GM18526 (cell line): ENCODE results near the gene TTBK2.
A peak's percentile ranks its signal among the peaks of the same experiment; 100 is the strongest.

Source experiments
- POLR2A ChIP-seq: IDR thresholded peaks from 3 replicates; pipeline ENCODE4 v1.6.1; 2011; ENCODE audit not compliant: insufficient read length; ENCODE audit errors: extremely low read depth

TTBK2 gene

DNA sequence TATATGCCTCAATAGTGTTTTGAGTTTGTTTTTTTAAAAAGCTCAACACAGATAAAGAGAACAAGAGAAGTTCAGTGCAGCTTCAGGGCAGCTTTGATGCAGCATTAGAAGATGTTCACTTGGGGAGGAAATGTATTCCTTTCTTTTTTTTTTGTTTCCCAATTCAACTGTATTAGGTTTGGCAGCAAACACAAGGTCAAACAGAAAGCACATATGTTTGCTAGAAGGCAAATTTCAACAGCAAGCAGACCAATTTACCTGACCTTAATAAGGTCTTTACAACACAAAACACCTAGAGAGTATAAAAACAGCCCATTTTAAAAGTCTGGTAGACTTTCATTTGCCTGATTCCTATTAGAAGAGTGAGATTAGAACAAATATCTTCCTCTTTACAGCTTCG, 176.4 kb downstream of the TTBK2 start:
- TF ChIP-seq POLR2A, result no peak

DNA sequence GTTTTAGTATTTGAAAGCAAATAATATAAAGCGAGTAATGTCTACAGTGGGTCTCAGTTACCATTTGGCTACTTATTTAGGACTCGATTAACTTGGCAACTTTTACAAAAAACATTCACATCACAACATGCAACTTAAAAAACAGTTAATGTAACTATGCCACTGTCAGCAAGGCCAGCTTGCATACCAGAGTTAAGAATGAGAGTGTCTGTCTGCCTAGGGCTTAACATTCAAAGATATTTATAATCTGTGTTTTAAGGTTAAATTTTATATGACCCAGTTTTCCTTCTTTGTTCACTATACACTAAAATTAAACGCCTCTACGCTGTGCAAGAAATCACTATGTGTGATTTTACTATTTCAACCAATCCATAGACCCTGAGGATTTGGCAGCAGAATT, 178.4 kb downstream of the TTBK2 start:
- no peak for TF ChIP-seq POLR2A

DNA sequence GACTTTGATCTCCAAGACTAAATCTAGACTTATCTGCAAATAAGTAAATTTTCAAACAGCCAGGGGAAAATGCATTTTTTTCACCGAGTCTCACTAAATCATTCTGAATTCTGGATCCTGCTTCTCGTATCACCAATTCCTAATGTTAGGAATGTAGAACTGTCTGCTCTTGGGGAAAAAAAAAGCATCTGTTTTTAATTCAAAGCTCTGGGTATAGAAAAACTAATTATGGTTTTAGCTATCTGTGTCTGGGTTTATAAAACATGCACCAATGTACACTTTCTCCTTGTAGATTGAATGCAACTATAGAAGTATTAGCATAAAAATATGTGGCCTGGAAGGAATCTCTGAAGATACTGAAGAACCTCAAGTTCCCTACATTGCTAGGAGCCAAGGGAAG, 178.9 kb downstream of the TTBK2 start:
- no peak for TF ChIP-seq POLR2A

- no peak for TF ChIP-seq POLR2A
Observed at GRCh38 chr15:42737529-42738328, 182.8 kb downstream of the TTBK2 start.

GRCh38 chr15:42736793-42737528, 183.6 kb downstream of the TTBK2 start, which contains the start of gene CDAN1:
Gene CDAN1 (minus strand): TSS chr15:42737128. CDS start chr15:42737102, 26 bp downstream.
- TF ChIP-seq POLR2A, result peak; percentile 72

GRCh38 chr15:42736178-42736792, 184.3 kb downstream of the TTBK2 start:
- TF ChIP-seq POLR2A, result no peak

DNA sequence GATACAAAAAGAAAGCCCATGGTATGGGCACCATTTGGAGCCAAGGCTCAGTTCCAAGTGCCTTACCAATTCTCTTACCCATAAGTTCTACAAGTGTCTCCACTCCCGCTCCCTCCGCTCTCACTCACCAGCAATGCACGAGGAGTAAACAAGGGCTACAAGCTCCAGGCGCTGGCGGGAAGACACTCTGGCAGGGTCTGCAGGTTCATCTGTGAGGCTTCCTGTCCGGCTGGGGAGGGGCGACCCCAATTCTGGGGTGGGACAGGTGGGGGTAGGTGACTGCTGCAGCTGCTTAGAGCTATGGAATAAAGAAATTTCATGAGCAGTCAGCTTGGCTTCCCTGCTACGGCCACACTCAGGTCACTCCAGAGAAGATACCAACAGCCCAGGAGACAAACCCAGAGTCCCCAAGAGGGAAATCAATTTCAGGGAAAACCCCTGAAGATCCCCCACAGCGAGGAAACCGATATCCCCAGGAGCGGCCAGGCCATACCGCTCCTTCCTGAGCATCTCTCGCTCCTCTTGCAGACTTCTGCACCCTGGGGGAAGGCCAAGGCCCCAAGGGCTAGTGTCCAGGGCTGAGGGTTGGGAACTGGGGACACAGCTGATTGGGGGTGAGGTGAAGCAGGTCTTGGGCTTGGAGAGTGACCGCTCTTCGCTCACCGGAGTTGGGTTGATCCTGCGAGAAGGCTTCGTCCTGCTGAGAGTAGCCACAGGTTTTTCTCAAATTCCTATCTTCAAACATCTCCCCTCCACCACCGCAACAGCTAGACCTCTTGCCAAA, 185.0 kb downstream of the TTBK2 start:
- TF ChIP-seq POLR2A, result no peak

DNA sequence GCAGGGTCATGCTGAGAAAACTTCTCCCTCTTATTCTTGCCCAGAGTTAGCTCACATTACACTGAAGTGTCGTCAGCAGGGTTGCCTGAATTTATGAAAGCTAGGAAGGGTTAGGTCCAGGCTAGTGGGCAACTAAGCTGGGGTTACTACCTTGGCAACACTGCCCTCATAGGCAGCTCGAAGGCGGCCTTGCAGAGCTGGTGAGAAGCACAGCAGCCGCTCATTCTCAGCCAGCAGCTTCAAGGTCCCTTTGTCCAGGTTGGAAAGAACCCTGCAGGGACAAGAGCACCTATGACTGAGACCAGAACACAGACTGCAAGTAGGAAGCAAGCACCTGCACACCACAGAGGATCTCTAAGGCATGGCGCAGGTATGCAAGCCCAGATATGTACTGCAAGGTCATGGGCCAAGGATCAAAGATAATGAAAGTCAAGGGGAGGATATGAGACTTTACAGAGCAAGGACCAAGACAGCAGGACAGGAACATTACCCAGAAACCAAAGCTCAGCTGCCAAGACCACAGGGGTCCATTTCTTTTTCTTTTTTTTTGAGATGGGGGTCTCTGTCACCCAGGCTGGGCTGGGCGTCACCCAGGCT, 186.4 kb downstream of the TTBK2 start:
- TF ChIP-seq POLR2A, result no peak

GRCh38 chr15:42733027-42733426, 187.6 kb downstream of the TTBK2 start:
- no peak for TF ChIP-seq POLR2A

DNA sequence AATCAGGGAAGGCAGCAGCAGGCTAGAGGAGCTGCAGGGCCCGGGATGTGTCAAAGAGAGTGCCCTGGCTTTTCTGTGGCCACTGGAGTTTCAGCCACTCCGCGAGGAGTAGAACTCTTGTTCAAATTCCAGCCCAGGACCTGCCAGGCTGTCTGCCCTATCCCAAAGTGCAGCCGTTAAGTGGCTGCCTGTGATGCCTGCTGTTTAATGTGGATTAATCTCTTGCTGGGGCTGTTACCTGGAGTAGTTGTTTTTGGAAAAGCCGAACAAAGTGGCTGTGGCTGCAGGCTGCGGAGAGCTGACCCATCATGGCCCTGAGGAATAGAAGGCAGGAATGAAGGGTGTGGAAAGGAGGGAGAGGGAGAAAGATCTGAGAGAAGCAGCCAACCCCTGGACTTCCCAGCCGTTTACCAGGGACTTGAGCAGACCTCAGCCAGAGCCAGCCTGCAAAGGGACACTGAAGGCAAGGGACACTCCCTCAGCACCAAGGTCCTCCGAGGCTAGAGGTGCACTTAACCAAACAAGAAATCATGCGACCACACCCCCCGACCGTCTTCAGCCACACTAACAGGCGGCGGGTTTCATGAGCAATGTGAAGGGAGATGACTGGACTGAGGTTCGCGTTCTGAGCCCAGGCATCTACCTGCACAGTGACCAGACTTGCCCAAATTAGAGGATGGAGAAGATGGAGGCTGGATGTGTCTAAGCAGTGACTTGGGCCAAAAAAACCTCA, 188.3 kb downstream of the TTBK2 start:
- no peak for TF ChIP-seq POLR2A

DNA sequence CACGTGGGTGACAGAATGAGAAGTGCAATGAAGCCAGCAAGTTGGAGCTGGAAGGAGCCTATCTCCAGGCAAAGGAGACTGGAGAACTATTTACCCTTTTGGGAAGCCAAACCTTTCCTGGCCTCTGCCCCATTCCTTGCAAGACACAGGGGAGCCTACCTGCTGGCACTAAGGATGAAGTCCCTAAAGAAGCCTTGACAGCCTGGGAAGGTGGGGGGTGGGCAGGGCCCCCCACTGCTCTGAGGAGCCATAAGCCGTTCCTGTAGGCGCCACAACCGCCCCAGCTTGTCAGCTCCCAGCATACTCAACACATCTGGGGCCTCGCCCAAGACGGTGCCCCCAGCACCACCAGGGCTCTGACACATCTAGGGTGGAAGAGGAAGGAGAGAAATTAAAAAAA, 189.1 kb downstream of the TTBK2 start:
- no peak for TF ChIP-seq POLR2A

DNA sequence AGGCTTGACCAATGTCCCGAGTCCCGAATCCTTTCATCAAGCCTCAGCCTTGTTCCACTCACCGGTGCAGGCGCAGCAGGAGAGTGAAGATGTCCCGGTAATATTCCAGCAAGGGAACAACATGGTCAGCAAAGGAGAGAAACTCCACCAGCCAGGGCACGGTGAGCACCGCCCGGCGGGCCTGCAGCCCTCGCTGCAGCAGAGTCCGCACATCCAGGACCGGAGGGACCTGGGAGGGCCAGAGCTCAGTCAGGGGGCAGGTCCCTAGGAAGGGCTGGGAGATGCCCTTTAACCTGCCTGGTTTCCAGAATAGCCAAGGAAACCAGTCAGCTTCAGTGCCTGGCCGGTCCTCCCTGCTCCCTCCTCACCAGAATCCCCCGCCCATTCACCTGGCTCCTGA, 190.0 kb downstream of the TTBK2 start:
- TF ChIP-seq POLR2A, result no peak

GRCh38 chr15:42730135-42730534, 190.4 kb downstream of the TTBK2 start:
- no peak for TF ChIP-seq POLR2A

- no peak for TF ChIP-seq POLR2A
Observed at GRCh38 chr15:42729409-42729808, 191.2 kb downstream of the TTBK2 start.
